Measurements from ENCODE around the gene LHX1. TPM values are rescaled to one million over a fixed set of nuclear protein-coding genes. Genes with fewer than 3 reads are reported as not detected.

LHX1 gene
- total RNA-seq, 8 experiments from 2014 or later = 0.49 to 23.3 (median 13.8) TPM; not detected in 1

- Histone ChIP-seq H3K4me3 (peak overlapping the region; percentile 43 to 87 (median 73)), H3K27ac (peak overlapping the region; percentile 39 to 63), H3K4me1 (replicated peaks in 1 of 2) (peaks cover 39 to 66% of the 10 kb centered on the region in 2 donors)
- 0 to 13% (median 1%) methylated on average over 3 to 29 of the region's 79 CpGs; no CpG with 5 or more reads in 3 of the 10 experiments for WGBS, 10 experiments
- ATAC-seq (replicated peaks in 6 of 8) = peak in 6 of 8 experiments; percentile 40 to 61 (median 54)
- in situ Hi-C loops (cut with MboI; ENCODE audit: low pct_unique_long_range_greater_than_20kb in 2 of 9, low sequenced_read_pairs in 9 of 9, unreplicated experiment in 9 of 9) = loop anchor here in 5 of 9 experiments (25.0 kb wide), 2 partner anchors 223 to 298 kb away; no protein-coding TSS in a partner anchor
Observed at GRCh38 chr17:36934692-36935630, 2.3 kb upstream of the LHX1 start.

- peak in 7 of 8 experiments; percentile 3 to 35 (median 11) for ATAC-seq (replicated peaks in 6 of 8)
- in situ Hi-C loops (cut with MboI; ENCODE audit: low pct_unique_long_range_greater_than_20kb in 2 of 9, low sequenced_read_pairs in 9 of 9, unreplicated experiment in 9 of 9) = loop anchor here in 5 of 9 experiments (25.0 kb wide), 2 partner anchors 224 to 299 kb away; no protein-coding TSS in a partner anchor
- H3K4me1 ChIP-seq (replicated peaks in 1 of 2) = peaks cover 38 to 57% of the 10 kb centered on the region in 2 donors
- H3K27ac ChIP-seq = no peak overlapping the region
- WGBS, 10 experiments = 0 to 33% (median 0%) methylated on average over 1 to 4 of the region's 49 CpGs; no CpG with 5 or more reads in 7 of the 10 experiments
- peak overlapping the region; percentile 43 to 87 (median 73) for H3K4me3 ChIP-seq
Observed at GRCh38 chr17:36935671-36936454, 1.4 kb upstream of the LHX1 start.

- H3K4me1 ChIP-seq (replicated peaks in 1 of 2) = peaks cover 32 to 51% of the 10 kb centered on the region in 2 donors
- 0 to 5% (median 0%) methylated on average over 2 to 8 of the region's 58 CpGs; no CpG with 5 or more reads in 5 of the 10 experiments for WGBS, 10 experiments
- ATAC-seq (replicated peaks in 6 of 8) = peak; percentile 5 to 78 (median 60)
Observed at GRCh38 chr17:36936455-36937000, 747 bp upstream of the LHX1 start.

GRCh38 chr17:36937959-36938565, 787 bp downstream of the LHX1 start:
- H3K27ac ChIP-seq = no peak overlapping the region
- 0 to 35% (median 7%) methylated on average over 1 to 8 of the region's 36 CpGs; no CpG with 5 or more reads in 4 of the 10 experiments for WGBS, 10 experiments
- no peak for ATAC-seq (replicated peaks in 6 of 8)
- peaks cover 20 to 49% of the 10 kb centered on the region in 2 donors for H3K4me1 ChIP-seq (replicated peaks in 1 of 2)
- H3K4me3 ChIP-seq = peak overlapping the region; percentile 43 to 87 (median 73)
- in situ Hi-C loops (cut with MboI; ENCODE audit: low pct_unique_long_range_greater_than_20kb in 2 of 9, low sequenced_read_pairs in 9 of 9, unreplicated experiment in 9 of 9) = loop anchor here in 5 of 9 experiments (25.0 kb wide), 2 partner anchors 226 to 301 kb away; no protein-coding TSS in a partner anchor

More at GRCh38 chr17:36936455-36937000, 747 bp upstream of the LHX1 start:
- H3K4me3 ChIP-seq = peak overlapping the region; percentile 43 to 87 (median 73)
- in situ Hi-C loops (cut with MboI; ENCODE audit: low pct_unique_long_range_greater_than_20kb in 2 of 9, low sequenced_read_pairs in 9 of 9, unreplicated experiment in 9 of 9) = loop anchor here in 5 of 9 experiments (25.0 kb wide), 2 partner anchors 224 to 299 kb away; no protein-coding TSS in a partner anchor
- H3K27ac ChIP-seq = no peak overlapping the region

- H3K27ac ChIP-seq = no peak overlapping the region
Observed at GRCh38 chr17:36938566-36939051, 1.3 kb downstream of the LHX1 start.

GRCh38 chr17:36939052-36939801, 2.0 kb downstream of the LHX1 start:
- in situ Hi-C loops (cut with MboI; ENCODE audit: low pct_unique_long_range_greater_than_20kb in 2 of 9, low sequenced_read_pairs in 9 of 9, unreplicated experiment in 9 of 9) = loop anchor here in 5 of 9 experiments (25.0 kb wide), 2 partner anchors 227 to 302 kb away; no protein-coding TSS in a partner anchor
- 0 to 28% (median 7%) methylated on average over 3 to 25 of the region's 43 CpGs; no CpG with 5 or more reads in 3 of the 10 experiments for WGBS, 10 experiments
- Histone ChIP-seq H3K27ac (no peak overlapping the region), H3K4me3 (peak overlapping the region; percentile 43 to 87 (median 73)), H3K4me1 (replicated peaks in 1 of 2) (peaks cover 10 to 37% of the 10 kb centered on the region in 2 donors)
- no peak for ATAC-seq (replicated peaks in 6 of 8)

More at GRCh38 chr17:36938566-36939051, 1.3 kb downstream of the LHX1 start:
- Histone ChIP-seq H3K4me3 (peak overlapping the region; percentile 43 to 87 (median 73)), H3K4me1 (replicated peaks in 1 of 2) (peaks cover 14 to 43% of the 10 kb centered on the region in 2 donors)
- ATAC-seq (replicated peaks in 6 of 8) = no peak
- in situ Hi-C loops (cut with MboI; ENCODE audit: low pct_unique_long_range_greater_than_20kb in 2 of 9, low sequenced_read_pairs in 9 of 9, unreplicated experiment in 9 of 9) = loop anchor here in 5 of 9 experiments (25.0 kb wide), 2 partner anchors 226 to 301 kb away; no protein-coding TSS in a partner anchor
- WGBS, 10 experiments = 0 to 60% (median 17%) methylated on average over 1 to 10 of the region's 25 CpGs; no CpG with 5 or more reads in 4 of the 10 experiments

- in situ Hi-C loops (cut with MboI; ENCODE audit: low pct_unique_long_range_greater_than_20kb in 2 of 9, low sequenced_read_pairs in 9 of 9, unreplicated experiment in 9 of 9) = loop anchor here in 5 of 9 experiments (25.0 kb wide), 2 partner anchors 228 to 303 kb away; no protein-coding TSS in a partner anchor
- H3K27ac ChIP-seq = no peak overlapping the region
- ATAC-seq (replicated peaks in 6 of 8) = no peak
- 0 to 16% (median 4%) methylated on average over 4 to 17 of the region's 26 CpGs; no CpG with 5 or more reads in 2 of the 10 experiments for WGBS, 10 experiments
- peaks cover 10 to 37% of the 10 kb centered on the region in 2 donors for H3K4me1 ChIP-seq (replicated peaks in 1 of 2)
- H3K4me3 ChIP-seq = peak overlapping the region; percentile 43 to 87 (median 73)
Observed at GRCh38 chr17:36939802-36940312, 2.6 kb downstream of the LHX1 start.

- in situ Hi-C loops (cut with MboI; ENCODE audit: low pct_unique_long_range_greater_than_20kb in 2 of 9, low sequenced_read_pairs in 9 of 9, unreplicated experiment in 9 of 9) = loop anchor here in 5 of 9 experiments (25.0 kb wide), 2 partner anchors 228 to 303 kb away; no protein-coding TSS in a partner anchor
- 0 to 83% (median 30%) methylated on average over 1 to 19 of the region's 52 CpGs; no CpG with 5 or more reads in 5 of the 10 experiments for WGBS, 10 experiments
Observed at GRCh38 chr17:36940313-36941264, 3.3 kb downstream of the LHX1 start.

GRCh38 chr17:36941265-36942010, 4.2 kb downstream of the LHX1 start:
- WGBS, 10 experiments = 3 to 92% (median 20%) methylated on average over 1 to 8 of the region's 17 CpGs; no CpG with 5 or more reads in 4 of the 10 experiments
- Histone ChIP-seq H3K4me1 (replicated peaks in 1 of 2) (peaks cover 10 to 37% of the 10 kb centered on the region in 2 donors), H3K4me3 (peak overlapping the region in 4 of 5 donors; percentile 23 to 76 (median 29)), H3K27ac (no peak overlapping the region)
- in situ Hi-C loops (cut with MboI; ENCODE audit: low pct_unique_long_range_greater_than_20kb in 2 of 9, low sequenced_read_pairs in 9 of 9, unreplicated experiment in 9 of 9) = loop anchor here in 5 of 9 experiments (25.0 kb wide), 2 partner anchors 229 to 304 kb away; no protein-coding TSS in a partner anchor
- ATAC-seq (replicated peaks in 6 of 8) = no peak

More at GRCh38 chr17:36940313-36941264, 3.3 kb downstream of the LHX1 start:
- peak overlapping the region in 3 of 5 donors; percentile 13 to 76 (median 73) for H3K4me3 ChIP-seq
- no peak for ATAC-seq (replicated peaks in 6 of 8)
- peaks cover 10 to 37% of the 10 kb centered on the region in 2 donors for H3K4me1 ChIP-seq (replicated peaks in 1 of 2)
- H3K27ac ChIP-seq = no peak overlapping the region
